Natural killer cell (primary cell): ENCODE data around the gene KIRREL3. TPM values are rescaled to one million over a fixed set of nuclear protein-coding genes. Genes with fewer than 3 reads are reported as not detected.

Experiments used
- ATAC-seq, 3 donors: fragments of 150-1000 bp in 2 of 3; fragments of 200-7000 bp in 1 of 3; cut with Tn5 transposase; 1 replicate in 1 of 3; 2 replicates in 2 of 3; pipeline ENCODE4 v1.10.0; 2021; ENCODE audit warnings: mild to moderate bottlenecking in 2 of 3, moderate library complexity in 2 of 3
- DNase-seq, 2 donors: peaks; one replicate each; pipeline versions ENCODE4 v3.0.0 to v3.0.0-alpha.2; 2013 to 2021; ENCODE audit warnings: mixed read lengths in 1 of 2
- H3K27ac ChIP-seq: one replicate; pipeline ENCODE4 v1.5.1; 2013; ENCODE audit warnings: mild to moderate bottlenecking, low read length
- H3K27me3 ChIP-seq: one replicate; pipeline ENCODE4 v1.6.1; 2013; ENCODE audit warnings: low read length; ENCODE audit not compliant: control insufficient read depth, insufficient read depth
- H3K36me3 ChIP-seq: one replicate; pipeline ENCODE4 v1.6.1; 2013; ENCODE audit warnings: low read length; ENCODE audit not compliant: control insufficient read depth, insufficient read depth
- H3K4me1 ChIP-seq: one replicate; pipeline ENCODE4 v1.6.1; 2013; ENCODE audit warnings: low read length; ENCODE audit not compliant: control insufficient read depth, insufficient read depth
- H3K4me3 ChIP-seq: one replicate; pipeline ENCODE4 v1.5.1; 2013; ENCODE audit warnings: low read length
- H3K9me3 ChIP-seq: one replicate; pipeline ENCODE4 v1.6.1; 2013; ENCODE audit warnings: low read length; ENCODE audit not compliant: control insufficient read depth, insufficient read depth
- H3K27ac Mint-ChIP-seq, 2 donors: one replicate each; pipeline ENCODE4 v1.8.0; 2022; ENCODE audit warnings: mild to moderate bottlenecking in 2 of 2, mixed read lengths in 2 of 2, moderate library complexity in 1 of 2
- H3K27me3 Mint-ChIP-seq, 2 donors: one replicate each; pipeline ENCODE4 v1.8.0; 2022; ENCODE audit warnings: low read depth in 2 of 2, mixed read lengths in 2 of 2
- H3K36me3 Mint-ChIP-seq: one replicate; pipeline ENCODE4 v1.8.0; 2022; ENCODE audit warnings: mixed read lengths
- H3K4me1 Mint-ChIP-seq, 2 donors: one replicate each; pipeline ENCODE4 v1.8.0; 2022; ENCODE audit warnings: mixed read lengths in 2 of 2
- H3K4me3 Mint-ChIP-seq: one replicate; pipeline ENCODE4 v1.8.0; 2022; ENCODE audit warnings: mild to moderate bottlenecking, moderate library complexity, mixed read lengths
- H3K9me3 Mint-ChIP-seq, 2 donors: one replicate each; pipeline ENCODE4 v1.8.0; 2022; ENCODE audit warnings: mixed read lengths in 2 of 2
- CTCF ChIP-seq: fragments of 200-600 bp; IDR thresholded peaks from one replicate; pipeline ENCODE4 v1.8.0; 2022; ENCODE audit warnings: antibody characterized with exemption
- WGBS: methylation state at CpG from one replicate; pipeline ENCODE4 v1.1.7; 2013; ENCODE audit warnings: missing lambda C conversion rate; ENCODE audit not compliant: insufficient coverage; 5-methylcytosine and 5-hydroxymethylcytosine counted together
- intact Hi-C: fragments of 100-400 bp; cut with micrococcal nuclease; formaldehyde crosslinking; loops from one replicate; pipeline ENCODE4 v1.14.2; 2022
- total RNA-seq, 4 donors: library from RNA; stranded (reverse); fragments of 120-200 nt in 1 of 4; gene quantifications; one replicate each; pipeline versions ENCODE4 v1.2.3 to v1.2.4, GENCODE V29; 2013 to 2022

KIRREL3 gene
- total RNA-seq, 3 donors from 2014 or later (not counting 1 experiment from before 2014, with no cell fraction given), result not detected

- no peak for TF ChIP-seq CTCF
- intact Hi-C loops, result no loop called here
- H3K36me3 Mint-ChIP-seq, result no peaks in the 10 kb centered on the region
- H3K27ac ChIP-seq, result no peak overlapping the region
- H3K4me3 ChIP-seq, result no peak overlapping the region
- no peaks in the 10 kb centered on the region for H3K4me1 ChIP-seq
- no peaks in the 10 kb centered on the region for H3K9me3 ChIP-seq
- no peaks in the 10 kb centered on the region for H3K4me1 Mint-ChIP-seq
- ATAC-seq (no peak), DNase-seq (no peak)
- H3K27ac Mint-ChIP-seq, result no peak overlapping the region
- H3K4me3 Mint-ChIP-seq, result no peak overlapping the region
- peaks cover 11 to 25% of the 10 kb centered on the region in 2 donors for H3K27me3 Mint-ChIP-seq
- no peaks in the 10 kb centered on the region for H3K9me3 Mint-ChIP-seq
- no peaks in the 10 kb centered on the region for H3K36me3 ChIP-seq
- no peaks in the 10 kb centered on the region for H3K27me3 ChIP-seq
- 93% methylated on average over 2 of the region's 4 CpGs for WGBS
Measured at GRCh38 chr11:126542334-126543015, 458.1 kb downstream of the KIRREL3 start.

- H3K27ac Mint-ChIP-seq, result no peak overlapping the region
- no peak overlapping the region for H3K27ac ChIP-seq
- no peaks in the 10 kb centered on the region for H3K4me1 ChIP-seq
Measured at GRCh38 chr11:126538071-126538470, 462.5 kb downstream of the KIRREL3 start.

GRCh38 chr11:126537492-126537891, 463.1 kb downstream of the KIRREL3 start:
- Mint-ChIP-seq H3K27ac (no peak overlapping the region), H3K4me3 (no peak overlapping the region), H3K9me3 (no peaks in the 10 kb centered on the region), H3K36me3 (no peaks in the 10 kb centered on the region), H3K4me1 (no peaks in the 10 kb centered on the region), H3K27me3 (peaks cover 2 to 9% of the 10 kb centered on the region in 2 donors)
- H3K4me3 ChIP-seq, result no peak overlapping the region
- no peaks in the 10 kb centered on the region for H3K4me1 ChIP-seq
- H3K27ac ChIP-seq, result no peak overlapping the region
- no peaks in the 10 kb centered on the region for H3K36me3 ChIP-seq
- DNase-seq (no peak), ATAC-seq (no peak)
- intact Hi-C loops, result no loop called here
- no peaks in the 10 kb centered on the region for H3K9me3 ChIP-seq
- TF ChIP-seq CTCF, result no peak
- WGBS, result 97% methylated on average over 4 of the region's 4 CpGs
- H3K27me3 ChIP-seq, result no peaks in the 10 kb centered on the region

More at GRCh38 chr11:126538071-126538470, 462.5 kb downstream of the KIRREL3 start:
- DNase-seq, result no peak
- no peak for TF ChIP-seq CTCF
- H3K9me3 ChIP-seq, result no peaks in the 10 kb centered on the region
- H3K36me3 ChIP-seq, result no peaks in the 10 kb centered on the region
- H3K4me1 Mint-ChIP-seq, result no peaks in the 10 kb centered on the region
- H3K27me3 ChIP-seq, result no peaks in the 10 kb centered on the region
- no peak overlapping the region for H3K4me3 ChIP-seq
- intact Hi-C loops, result no loop called here
- H3K27me3 Mint-ChIP-seq, result peaks cover 2 to 9% of the 10 kb centered on the region in 2 donors
- H3K9me3 Mint-ChIP-seq, result no peaks in the 10 kb centered on the region
- WGBS, result 67% methylated on average over 4 of the region's 4 CpGs
- no peak for ATAC-seq
- no peaks in the 10 kb centered on the region for H3K36me3 Mint-ChIP-seq
- H3K4me3 Mint-ChIP-seq, result no peak overlapping the region
